K562 (cell line): ENCODE data around the gene SEZ6. TPM values are rescaled to one million over a fixed set of nuclear protein-coding genes. Genes with fewer than 3 reads are reported as not detected.

Experiments used
- ATAC-seq: fragments of 200-7000 bp; cut with Tn5 transposase; 3 replicates; pipeline ENCODE4 v1.9.1; 2020; ENCODE audit warnings: moderate library complexity
- BruUV-seq: library from RNA; stranded (reverse); fragments of 400-500 nt; replicated peaks from 2 replicates; lab custom pipeline; 2021; lab: Mats Ljungman, UMichigan
- CTCF ChIA-PET: fragments of 300-600 bp; formaldehyde crosslinking; extraction: SDS; loops from one replicate; lab custom pipeline; 2021; ENCODE audit warnings: low intra/inter-chr PET ratio; lab: Yijun Ruan, JAX
- POLR2A ChIA-PET: fragments of 300-600, 350-650 bp; sonication (Branson Sonifier 250); formaldehyde crosslinking; extraction: SDS; loops from one replicate; lab custom pipeline; 2021; ENCODE audit warnings: antibody characterized with exemption, inconsistent platforms; lab: Yijun Ruan, JAX
- DNase-seq, 4 experiments: peaks; one replicate each; pipeline versions ENCODE4 v3.0.0 to v3.0.0-alpha.2; 2011 to 2018; ENCODE audit warnings: low spot score in 3 of 4, mixed read lengths in 3 of 4; ENCODE audit errors: extremely low read depth in 1 of 4
- FAIRE-seq: peaks from 2 replicates; lab custom pipeline; 2011; peaks lifted over from hg19 to GRCh38; lab: Jason Lieb, UNC
- H2AFZ ChIP-seq: 2 replicates; pipeline ENCODE4 v1.6.0; 2011; ENCODE audit warnings: low read depth, low read length, control low read depth, inconsistent platforms
- H3K27ac ChIP-seq: fragments of 200-600 bp; 3 replicates; pipeline ENCODE4 v1.8.0; 2011; ENCODE audit warnings: low read depth, mild to moderate bottlenecking, control low read depth, inconsistent platforms, low read length, moderate library complexity, mixed read lengths; ENCODE audit errors: extremely low read depth
- H3K27me3 ChIP-seq, 2 experiments: fragments of 300-600 bp in 1 of 2; 2 replicates in 1 of 2; 3 replicates in 1 of 2; pipeline versions ENCODE4 v1.6.0 to v1.8.0; 2011; ENCODE audit warnings: inconsistent platforms in 2 of 2, low read length in 2 of 2, mild to moderate bottlenecking in 1 of 2, mixed read lengths in 1 of 2, moderate library complexity in 1 of 2; ENCODE audit not compliant: control insufficient read depth in 2 of 2, insufficient read depth in 2 of 2
- H3K36me3 ChIP-seq: fragments of 300-600 bp; 3 replicates; pipeline ENCODE4 v1.8.0; 2011; ENCODE audit warnings: mild to moderate bottlenecking, low read length, inconsistent platforms; ENCODE audit not compliant: control insufficient read depth, insufficient read depth
- H3K4me1 ChIP-seq, 2 experiments: fragments of 200-600 bp in 1 of 2; replicated peaks in 1 of 2; 2 replicates in 1 of 2; 3 replicates in 1 of 2; pipeline versions ENCODE4 v1.5.1 to v1.8.0; 2011; ENCODE audit warnings: inconsistent platforms in 2 of 2, low read length in 2 of 2, mild to moderate bottlenecking in 1 of 2, mixed read lengths in 1 of 2, moderate library complexity in 1 of 2; ENCODE audit not compliant: control insufficient read depth in 2 of 2, insufficient read depth in 2 of 2
- H3K4me2 ChIP-seq: 2 replicates; pipeline ENCODE4 v1.6.1; 2011; ENCODE audit warnings: low read length, control low read depth, inconsistent platforms, mixed read lengths; ENCODE audit not compliant: insufficient read depth
- H3K4me3 ChIP-seq: fragments of 200-600 bp; sonication (generic), shearing (Covaris generic); 2 replicates; pipeline ENCODE4 v1.5.1; 2016; ENCODE audit warnings: control low read depth, inconsistent platforms
- H3K79me2 ChIP-seq: fragments of 200-600 bp; 3 replicates; pipeline ENCODE4 v1.8.0; 2011; ENCODE audit warnings: low read length, inconsistent platforms; ENCODE audit not compliant: control insufficient read depth, insufficient read depth
- H3K9ac ChIP-seq, 2 experiments: 2 replicates each; pipeline versions ENCODE4 v1.6.0 to v1.6.1; 2011; ENCODE audit warnings: low read depth in 2 of 2, low read length in 2 of 2, control low read depth in 1 of 2, inconsistent platforms in 1 of 2, mild to moderate bottlenecking in 1 of 2, mixed read lengths in 1 of 2; ENCODE audit not compliant: insufficient read depth in 1 of 2
- H3K9me1 ChIP-seq: one replicate; pipeline ENCODE4 v1.6.0; 2011; ENCODE audit warnings: inconsistent platforms, mild to moderate bottlenecking, low read length, moderate library complexity; ENCODE audit not compliant: control insufficient read depth, insufficient read depth
- H3K9me3 ChIP-seq: replicated peaks from 2 replicates; pipeline ENCODE4 v1.5.1; 2011; ENCODE audit warnings: low read depth, low read length, inconsistent platforms; ENCODE audit not compliant: control insufficient read depth, insufficient read depth
- H4K20me1 ChIP-seq: replicated peaks from 2 replicates; pipeline ENCODE4 v1.6.1; 2011; ENCODE audit warnings: low read length, inconsistent platforms, mixed read lengths; ENCODE audit not compliant: control insufficient read depth, insufficient read depth
- ERF ChIP-seq: fragments of 450-650 bp; formaldehyde crosslinking; IDR thresholded peaks from 2 replicates; pipeline ENCODE4 v1.4.0; 2020; ENCODE audit warnings: mild to moderate bottlenecking, mixed read lengths
- KDM2B ChIP-seq: fragments of 250-450 bp; sonication (Bioruptor Pico); IDR thresholded peaks from 2 replicates; pipeline ENCODE4 v1.8.0; 2021; ENCODE audit warnings: mild to moderate bottlenecking, moderate library complexity
- KHSRP ChIP-seq: fragments of 450-650 bp; IDR thresholded peaks from 2 replicates; pipeline ENCODE4 v1.6.1; 2017
- MEIS2 ChIP-seq: fragments of 450-650 bp; IDR thresholded peaks from 2 replicates; pipeline ENCODE4 v1.6.1; 2014; ENCODE audit warnings: mild to moderate bottlenecking; ENCODE audit not compliant: partially characterized antibody
- SMARCA4 ChIP-seq: fragments of 450-650 bp; IDR thresholded peaks from 2 replicates; pipeline ENCODE4 v1.6.1; 2016
- ZNF143 ChIP-seq: sonication (generic); formaldehyde crosslinking; IDR thresholded peaks from 2 replicates; pipeline ENCODE4 v1.9.0; 2022; ENCODE audit warnings: mild to moderate bottlenecking, missing genetic modification reagents
- WGBS: fragments of 100-300 bp; shearing (Covaris generic); methylation state at CpG from one replicate; pipeline ENCODE4 v1.1.6; 2016; ENCODE audit warnings: low coverage, mixed read lengths; ENCODE audit not compliant: insufficient coverage; ENCODE audit errors: missing lambda C conversion rate; 5-methylcytosine and 5-hydroxymethylcytosine counted together
- in situ Hi-C: fragments of 300-500 bp; cut with MboI; formaldehyde crosslinking; loops from 4 replicates; pipeline ENCODE4 v1.15.0; 2018; ENCODE audit warnings: inconsistent platforms, mixed read lengths
- intact Hi-C: fragments of 100-400 bp; cut with micrococcal nuclease; formaldehyde crosslinking; loops from 2 replicates; pipeline ENCODE4 v1.14.2; 2022
- polyA plus RNA-seq, 8 experiments: library from polyadenylated mRNA; depleted of rRNA in 4 of 8; stranded (reverse) in 5 of 8; unstranded in 3 of 8; fragments of >200 nt; fragmentation: Nextera tagmentation in 2 of 8; fragmentation: Illumina TruSeq in 1 of 8; extraction: Ambion mirVana in 2 of 8; extraction: Trizol in 1 of 8; gene quantifications; 2 replicates each; pipeline versions ENCODE4 v1.2.1 to v1.2.3, GENCODE V29; 2011 to 2014; ENCODE audit warnings: inconsistent platforms in 1 of 8, missing spikeins in 1 of 8
- total RNA-seq, 7 experiments: library from RNA; depleted of rRNA in 6 of 7; stranded (reverse); fragments of >200 nt in 6 of 7; fragmentation: Illumina TruSeq in 2 of 7; extraction: Trizol in 2 of 7; gene quantifications; 2 replicates each; pipeline versions ENCODE4 v1.2.1 to v1.2.3, GENCODE V29; 2011 to 2021; ENCODE audit warnings: low replicate concordance in 1 of 7
- TF ChIP-seq, protein P1 (sequence below): sonication (generic); formaldehyde crosslinking; IDR thresholded peaks from 2 replicates; pipeline ENCODE4 v1.9.0; 2022; ENCODE audit warnings: mild to moderate bottlenecking, missing genetic modification reagents

The SEZ6 gene
- total and polyA plus RNA-seq, 9 of the 15 experiments (the other 6 are each of a cell fraction or from before 2014, with no cell fraction given) = not detected

DNA sequence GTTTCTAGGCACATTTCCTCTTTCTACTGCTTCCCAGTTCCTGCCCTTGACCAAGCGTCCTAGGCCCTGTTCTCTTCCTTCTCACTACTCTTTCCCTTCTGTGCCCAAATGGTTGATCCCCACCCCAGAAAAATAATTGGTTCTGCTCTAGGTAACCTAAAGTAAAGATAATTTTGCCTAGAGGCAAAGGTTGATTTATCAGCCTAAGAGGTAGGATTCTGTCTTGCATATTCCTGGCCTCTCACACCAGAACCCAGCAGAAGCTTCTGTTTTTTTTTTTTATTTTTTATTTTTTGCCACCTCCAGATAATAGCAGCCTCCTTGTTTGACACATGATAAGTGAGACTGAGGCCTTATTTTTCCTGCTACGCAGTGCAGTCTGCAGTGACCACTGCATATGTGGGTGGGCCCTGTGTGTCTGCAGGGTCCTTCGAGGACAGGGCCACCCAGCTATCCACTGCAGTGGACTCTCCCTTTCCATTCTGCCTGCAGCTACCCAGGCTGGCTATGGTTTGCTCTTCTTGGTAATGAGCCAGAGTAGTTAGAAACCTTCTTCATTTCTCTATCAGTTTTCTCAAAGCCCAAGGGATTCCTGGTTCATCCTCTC lies 37.8 kb upstream of the SEZ6 start:
- no peak overlapping the region for H3K4me2 ChIP-seq
- no peaks in the 10 kb centered on the region for H3K79me2 ChIP-seq
- no peak for TF ChIP-seq ERF
- TF ChIP-seq KHSRP = no peak
- no peak for TF ChIP-seq MEIS2
- TF ChIP-seq SMARCA4 = no peak
- no peak for TF ChIP-seq KDM2B (CRISPR knock-in tag)
- TF ChIP-seq ZNF143 (CRISPR knock-in tag) = no peak
- TF ChIP-seq, protein P1, sequence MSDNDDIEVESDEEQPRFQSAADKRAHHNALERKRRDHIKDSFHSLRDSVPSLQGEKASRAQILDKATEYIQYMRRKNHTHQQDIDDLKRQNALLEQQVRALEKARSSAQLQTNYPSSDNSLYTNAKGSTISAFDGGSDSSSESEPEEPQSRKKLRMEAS (CRISPR knock-in tag) = no peak
- 35% methylated on average over 3 of the region's 3 CpGs for WGBS
- no peak overlapping the region for H3K4me3 ChIP-seq
- H2AFZ ChIP-seq = no peak overlapping the region
- H3K4me1 ChIP-seq = peaks cover 6 to 10% of the 10 kb centered on the region in 2 experiments; a peak in 4 of 5 replicates
- H3K9ac ChIP-seq = no peak overlapping the region
- FAIRE-seq = no peak
- no peak for DNase-seq
- no peaks in the 10 kb centered on the region for H3K9me1 ChIP-seq
- no peaks in the 10 kb centered on the region for H3K9me3 ChIP-seq
- ATAC-seq = no peak
- in situ Hi-C loops (no loop called here), intact Hi-C loops (no loop called here)
- POLR2A ChIA-PET = interaction anchor here (0.7 to 1.2 kb wide), 2 partner anchors 8 to 76 kb away, joined by 3 read pairs; no protein-coding TSS in a partner anchor
- BruUV-seq = no TSS peak
- H4K20me1 ChIP-seq = no peaks in the 10 kb centered on the region; the same call in 1 of the 2 replicates
- peaks cover 17 to 25% of the 10 kb centered on the region in 2 experiments for H3K27me3 ChIP-seq
- CTCF ChIA-PET = no interaction called here
- no peaks in the 10 kb centered on the region for H3K36me3 ChIP-seq
- H3K27ac ChIP-seq = no peak overlapping the region
